HepG2 (cell line): ENCODE measurements around the gene HTD2. TPM values are rescaled to one million over a fixed set of nuclear protein-coding genes. Genes with fewer than 3 reads are reported as not detected.

Experiments
- AGO1 ChIP-seq: fragments of 200-400 bp; formaldehyde crosslinking; IDR thresholded peaks from 2 replicates; pipeline ENCODE4 v1.6.1; 2017; ENCODE audit warnings: mild to moderate bottlenecking, low read depth, low read length, moderate library complexity; ENCODE audit not compliant: poor library complexity, severe bottlenecking
- ARID4A ChIP-seq: sonication (generic); formaldehyde crosslinking; IDR thresholded peaks from 2 replicates; pipeline ENCODE4 v1.5.0; 2020; ENCODE audit warnings: mild to moderate bottlenecking, missing genetic modification reagents, borderline replicate concordance
- BORCS8-MEF2B ChIP-seq: sonication (generic); formaldehyde crosslinking; IDR thresholded peaks from 2 replicates; pipeline ENCODE4 v1.8.0; 2022; ENCODE audit warnings: mild to moderate bottlenecking, missing genetic modification reagents
- CHD2 ChIP-seq: IDR thresholded peaks from 2 replicates; pipeline ENCODE4 v1.6.1; 2011; ENCODE audit warnings: low read depth, low read length, improper control_type of control experiment
- FOXA1 ChIP-seq, 2 experiments: fragments of 450-650 bp in 1 of 2; sonication (generic) in 1 of 2; formaldehyde crosslinking in 1 of 2; IDR thresholded peaks; 2 replicates each; pipeline versions ENCODE4 v1.4.0 to v1.6.1; 2016 to 2020; ENCODE audit warnings: missing genetic modification reagents in 1 of 2
- GABPA ChIP-seq, 2 experiments: IDR thresholded peaks; 2 replicates each; pipeline ENCODE4 v1.6.1; 2011 to 2016; ENCODE audit warnings: low read depth in 2 of 2, low read length in 1 of 2, missing biosample characterization in 1 of 2, missing genetic modification characterization in 1 of 2
- HOMEZ ChIP-seq: IDR thresholded peaks from 2 replicates; pipeline ENCODE4 v1.6.1; 2016; ENCODE audit warnings: low read depth
- IKZF4 ChIP-seq: sonication (generic); formaldehyde crosslinking; IDR thresholded peaks from 2 replicates; pipeline ENCODE4 v1.5.1; 2020; ENCODE audit warnings: borderline replicate concordance, mild to moderate bottlenecking, low read depth, missing genetic modification reagents; ENCODE audit errors: not compliant biosample characterization
- MIER3 ChIP-seq: IDR thresholded peaks from 2 replicates; pipeline ENCODE4 v1.6.1; 2016; ENCODE audit warnings: missing compliant biosample characterization, borderline replicate concordance
- MXD1 ChIP-seq: sonication (generic); formaldehyde crosslinking; IDR thresholded peaks from 2 replicates; pipeline ENCODE4 v1.4.0; 2020; ENCODE audit warnings: mild to moderate bottlenecking, missing genetic modification reagents
- NCOA1 ChIP-seq: sonication (generic); formaldehyde crosslinking; IDR thresholded peaks from 2 replicates; pipeline ENCODE4 v1.9.0; 2021; ENCODE audit warnings: missing genetic modification reagents
- NRL ChIP-seq: sonication (generic); formaldehyde crosslinking; IDR thresholded peaks from 2 replicates; pipeline ENCODE4 v1.5.0; 2020; ENCODE audit warnings: missing genetic modification reagents, mild to moderate bottlenecking, moderate library complexity, borderline replicate concordance
- RNF2 ChIP-seq: fragments of 450-650 bp; conservative IDR thresholded peaks from 2 replicates; pipeline ENCODE4 v1.6.1; 2016; ENCODE audit warnings: low read depth
- TAF1 ChIP-seq: sonication (generic); formaldehyde crosslinking; IDR thresholded peaks from 2 replicates; pipeline ENCODE4 v1.4.0; 2020; ENCODE audit warnings: missing genetic modification reagents
- TEAD3 ChIP-seq: optimal IDR thresholded peaks from 2 replicates; pipeline ENCODE3; 2016; ENCODE audit warnings: borderline replicate concordance
- ZBTB25 ChIP-seq: IDR thresholded peaks from 2 replicates; pipeline ENCODE4 v1.6.1; 2018; ENCODE audit warnings: missing genetic modification reagents
- ZNF160 ChIP-seq: sonication (generic); formaldehyde crosslinking; IDR thresholded peaks from 2 replicates; pipeline ENCODE4 v1.8.0; 2022; ENCODE audit warnings: mild to moderate bottlenecking, inconsistent platforms, missing genetic modification reagents
- ZNF333 ChIP-seq: sonication (generic); formaldehyde crosslinking; IDR thresholded peaks from 2 replicates; pipeline ENCODE4 v1.4.0; 2020; ENCODE audit warnings: mild to moderate bottlenecking, missing genetic modification reagents, borderline replicate concordance
- ZNF782 ChIP-seq: sonication (generic); formaldehyde crosslinking; IDR thresholded peaks from 2 replicates; pipeline ENCODE4 v1.4.0; 2020; ENCODE audit warnings: missing genetic modification reagents, mild to moderate bottlenecking, borderline replicate concordance
- polyA plus RNA-seq, 8 experiments: library from polyadenylated mRNA; depleted of rRNA in 3 of 8; stranded (reverse) in 7 of 8; unstranded in 1 of 8; fragments of >200 nt; fragmentation: Illumina TruSeq in 4 of 8; extraction: Trizol in 4 of 8; gene quantifications; 2 replicates each; pipeline versions ENCODE4 v1.2.1 to v1.2.3, GENCODE V29; 2011 to 2016; ENCODE audit warnings: low read depth in 4 of 8, missing spikeins in 1 of 8, mixed read lengths in 1 of 8; ENCODE audit not compliant: insufficient read depth in 1 of 8
- total RNA-seq, 5 experiments: library from RNA; depleted of rRNA; stranded (reverse); fragments of >200 nt; fragmentation: Illumina TruSeq; extraction: Trizol; gene quantifications; 2 replicates each; pipeline ENCODE4 v1.2.3, GENCODE V29; 2016; ENCODE audit warnings: low read depth in 1 of 5

HTD2 gene
- total and polyA plus RNA-seq, 2 of the 13 experiments (the other 11 are each of a cell fraction or from before 2014, with no cell fraction given): 8.6 to 13.7 TPM

GRCh38 chr3:58305882-58306711 is at the start of gene HTD2, which contains the start of gene RPP14 (continued):
- TF ChIP-seq ZNF782: 0 out of 2 replicates have a peak, but pooled peaks have one; percentile 22
- peak; percentile 81 for TF ChIP-seq ARID4A (CRISPR knock-in tag)
- TF ChIP-seq GABPA (IDR thresholded peaks at IDR 0.05; ENCODE audit: low read depth, low read length): peak; percentile 84
- peak; percentile 98 for TF ChIP-seq GABPA (CRISPR knock-in tag; IDR thresholded peaks at IDR 0.05; ENCODE audit: low read depth)
- peak; percentile 92; the same call in 1 of the 2 replicates for TF ChIP-seq ZBTB25 (CRISPR knock-in tag)
- TF ChIP-seq BORCS8-MEF2B (CRISPR knock-in tag): peak; percentile 67; the same call in 1 of the 2 replicates
- peak; percentile 46 for TF ChIP-seq IKZF4
- TF ChIP-seq FOXA1 (IDR thresholded peaks at IDR 0.05): no peak
- peak; percentile 43; the same call in 1 of the 2 replicates for TF ChIP-seq FOXA1 (CRISPR knock-in tag; IDR thresholded peaks at IDR 0.05)
- TF ChIP-seq ZNF160: peak; percentile 43; the same call in 1 of the 2 replicates
- TF ChIP-seq NCOA1 (CRISPR knock-in tag): peak; percentile 96
- TF ChIP-seq TEAD3: peak; percentile 84
- TF ChIP-seq CHD2: peak; percentile 66; the same call in 1 of the 2 replicates
- TF ChIP-seq ZNF333: 0 out of 2 replicates have a peak, but pooled peaks have one; percentile 53
- TF ChIP-seq HOMEZ (CRISPR knock-in tag): peak; percentile 67; the same call in 1 of the 2 replicates
- peak; percentile 59; the same call in 1 of the 2 replicates for TF ChIP-seq MXD1
- TF ChIP-seq RNF2: 0 out of 2 replicates have a peak, but pooled peaks have one; percentile 40
- peak; percentile 81; the same call in 1 of the 2 replicates for TF ChIP-seq NRL (CRISPR knock-in tag)
- peak; percentile 92 for TF ChIP-seq MIER3 (CRISPR knock-in tag)
- peak; percentile 81 for TF ChIP-seq TAF1 (CRISPR knock-in tag)
- TF ChIP-seq AGO1: no peak
